Panc1 (cell line): ENCODE data around the gene FBXW7. TPM values are rescaled to one million over a fixed set of nuclear protein-coding genes. Genes with fewer than 3 reads are reported as not detected.

Experiments
- ATAC-seq: fragments of 200-7000 bp; cut with Tn5 transposase; 2 replicates; pipeline ENCODE4 v1.9.1; 2020; ENCODE audit warnings: mild to moderate bottlenecking, moderate library complexity
- BruUV-seq: library from RNA; stranded (reverse); fragments of 400-500 nt; replicated peaks from 2 replicates; lab custom pipeline; 2021; lab: Mats Ljungman, UMichigan
- CTCF ChIA-PET: fragments of 300-600 bp; sonication (Branson Sonifier 250); formaldehyde crosslinking; loops from one replicate; lab custom pipeline; 2022; ENCODE audit warnings: antibody characterized with exemption; lab: Charles Lee
- POLR2A ChIA-PET: fragments of 300-600 bp; sonication (Branson Sonifier 250); formaldehyde crosslinking; loops from one replicate; lab custom pipeline; 2022; ENCODE audit warnings: antibody characterized with exemption; lab: Charles Lee
- DNase-seq: peaks from one replicate; pipeline ENCODE4 v3.0.0-alpha.2; 2010; ENCODE audit warnings: low read depth, low spot score
- H3K27ac ChIP-seq: 2 replicates; pipeline ENCODE4 v1.5.1; 2011; ENCODE audit warnings: mild to moderate bottlenecking, low read length, inconsistent platforms
- H3K27me3 ChIP-seq: fragments of 200-500 bp; sonication (Bioruptor generic); 2 replicates; pipeline ENCODE4 v1.6.0; 2014; ENCODE audit warnings: low read length, inconsistent platforms; ENCODE audit not compliant: control insufficient read depth, insufficient read depth
- H3K36me3 ChIP-seq: fragments of 200-500 bp; sonication (Bioruptor generic); 2 replicates; pipeline ENCODE4 v1.5.1; 2014; ENCODE audit warnings: inconsistent platforms, mild to moderate bottlenecking, low read length, moderate library complexity; ENCODE audit not compliant: control insufficient read depth, insufficient read depth
- H3K4me1 ChIP-seq: 2 replicates; pipeline ENCODE4 v1.5.1; 2011; ENCODE audit warnings: inconsistent platforms, mild to moderate bottlenecking, low read length, moderate library complexity; ENCODE audit not compliant: control insufficient read depth, insufficient read depth
- H3K4me3 ChIP-seq, 2 experiments: 2 replicates each; pipeline ENCODE4 v1.5.1; 2011 to 2012; ENCODE audit warnings: low read depth in 2 of 2, low read length in 2 of 2, mild to moderate bottlenecking in 2 of 2, inconsistent platforms in 1 of 2, moderate library complexity in 1 of 2
- H3K9me3 ChIP-seq: fragments of 200-500 bp; sonication (Bioruptor generic); 2 replicates; pipeline ENCODE4 v1.5.1; 2014; ENCODE audit warnings: low read depth, mild to moderate bottlenecking, inconsistent platforms, low read length, moderate library complexity; ENCODE audit not compliant: control insufficient read depth, insufficient read depth
- POLR2AphosphoS5 ChIP-seq: IDR thresholded peaks from 2 replicates; pipeline ENCODE4 v1.6.1; 2012; ENCODE audit warnings: mild to moderate bottlenecking, low read depth, low read length, moderate library complexity
- REST ChIP-seq, 2 experiments: IDR thresholded peaks; 2 replicates each; pipeline ENCODE4 v1.6.1; 2011 to 2012; ENCODE audit warnings: low read depth in 2 of 2, control low read depth in 1 of 2, low read length in 1 of 2, mild to moderate bottlenecking in 1 of 2, moderate library complexity in 1 of 2; ENCODE audit not compliant: insufficient read depth in 1 of 2
- SIN3A ChIP-seq: IDR thresholded peaks from 2 replicates; pipeline ENCODE4 v1.6.1; 2012; ENCODE audit warnings: low read depth, mild to moderate bottlenecking, low read length, moderate library complexity, borderline replicate concordance; ENCODE audit not compliant: insufficient read depth
- TCF7L2 ChIP-seq: IDR thresholded peaks from 2 replicates; pipeline ENCODE4 v1.6.1; 2011; ENCODE audit warnings: mild to moderate bottlenecking, low read depth, low read length, inconsistent platforms
- in situ Hi-C: cut with HindIII; loops from 2 replicates; pipeline ENCODE4 v1.10.0; 2016; ENCODE audit warnings: low sequenced_read_pairs, low pct_unique_long_range_greater_than_20kb
- intact Hi-C: fragments of 100-400 bp; cut with micrococcal nuclease; formaldehyde crosslinking; loops from one replicate; pipeline ENCODE4 v1.10.0; 2022; ENCODE audit not compliant: unreplicated experiment
- total RNA-seq: library from RNA; stranded (reverse); gene quantifications from one replicate; pipeline ENCODE4 v1.2.1, GENCODE V29; 2021; ENCODE audit not compliant: unreplicated experiment
- TF ChIP-seq, protein P1 (sequence below): fragments of 450-650 bp; IDR thresholded peaks from 2 replicates; pipeline ENCODE4 v1.5.1; 2017; ENCODE audit warnings: mild to moderate bottlenecking

FBXW7 gene
- total RNA-seq, 1 experiment from 2014 or later = 16.2 TPM

DNA sequence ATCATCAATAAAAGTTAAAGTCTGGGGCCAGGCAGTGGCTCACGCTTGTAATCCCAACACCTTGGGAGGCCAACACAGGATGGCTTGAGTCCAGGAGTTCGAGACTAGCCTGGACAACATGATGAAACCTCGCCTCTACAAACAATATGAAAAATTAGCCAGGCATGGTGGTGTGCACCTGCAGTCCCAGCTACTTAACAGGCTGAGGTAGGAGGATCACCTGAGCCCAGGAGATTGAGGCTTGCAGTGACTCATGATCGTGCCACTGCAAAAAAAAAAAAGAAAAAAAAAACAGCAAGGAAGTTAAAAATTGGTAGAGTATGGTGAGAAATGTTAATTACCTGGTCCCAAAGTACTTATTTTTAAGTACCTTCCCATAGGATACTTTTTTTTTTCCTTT is 27.5 kb downstream of the FBXW7 start:
- TF ChIP-seq REST (IDR thresholded peaks at IDR 0.05; ENCODE audit: insufficient read depth in 1 of 2, low read depth in 2 of 2, low read length in 1 of 2) (no peak), SIN3A (no peak), POLR2AphosphoS5 (no peak), TCF7L2 (no peak)
- TF ChIP-seq, protein P1, sequence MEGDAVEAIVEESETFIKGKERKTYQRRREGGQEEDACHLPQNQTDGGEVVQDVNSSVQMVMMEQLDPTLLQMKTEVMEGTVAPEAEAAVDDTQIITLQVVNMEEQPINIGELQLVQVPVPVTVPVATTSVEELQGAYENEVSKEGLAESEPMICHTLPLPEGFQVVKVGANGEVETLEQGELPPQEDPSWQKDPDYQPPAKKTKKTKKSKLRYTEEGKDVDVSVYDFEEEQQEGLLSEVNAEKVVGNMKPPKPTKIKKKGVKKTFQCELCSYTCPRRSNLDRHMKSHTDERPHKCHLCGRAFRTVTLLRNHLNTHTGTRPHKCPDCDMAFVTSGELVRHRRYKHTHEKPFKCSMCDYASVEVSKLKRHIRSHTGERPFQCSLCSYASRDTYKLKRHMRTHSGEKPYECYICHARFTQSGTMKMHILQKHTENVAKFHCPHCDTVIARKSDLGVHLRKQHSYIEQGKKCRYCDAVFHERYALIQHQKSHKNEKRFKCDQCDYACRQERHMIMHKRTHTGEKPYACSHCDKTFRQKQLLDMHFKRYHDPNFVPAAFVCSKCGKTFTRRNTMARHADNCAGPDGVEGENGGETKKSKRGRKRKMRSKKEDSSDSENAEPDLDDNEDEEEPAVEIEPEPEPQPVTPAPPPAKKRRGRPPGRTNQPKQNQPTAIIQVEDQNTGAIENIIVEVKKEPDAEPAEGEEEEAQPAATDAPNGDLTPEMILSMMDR = no peak
- H3K27ac ChIP-seq = no peak overlapping the region
- H3K9me3 ChIP-seq = no peaks in the 10 kb centered on the region
- no peaks in the 10 kb centered on the region for H3K27me3 ChIP-seq
- no peaks in the 10 kb centered on the region for H3K36me3 ChIP-seq
- CTCF ChIA-PET = interaction anchor here (0.7 kb wide), 1 partner anchor 9 kb away, joined by 7 read pairs; no protein-coding TSS in a partner anchor
- BruUV-seq = no TSS peak
- ATAC-seq = no peak
- no peak overlapping the region for H3K4me3 ChIP-seq
- DNase-seq = no peak
- in situ Hi-C loops (no loop called here), intact Hi-C loops (no loop called here)
- POLR2A ChIA-PET = no interaction called here
- H3K4me1 ChIP-seq = no peaks in the 10 kb centered on the region; the same call in 1 of the 2 replicates

GRCh38 chr4:152503653-152504290 is 32.1 kb downstream of the FBXW7 start:
- no TSS peak for BruUV-seq
- Histone ChIP-seq H3K27me3 (no peaks in the 10 kb centered on the region), H3K4me1 (no peaks in the 10 kb centered on the region), H3K36me3 (no peaks in the 10 kb centered on the region), H3K4me3 (no peak overlapping the region), H3K9me3 (no peaks in the 10 kb centered on the region), H3K27ac (no peak overlapping the region)
- in situ Hi-C loops (no loop called here), intact Hi-C loops (no loop called here)
- ChIA-PET POLR2A (no interaction called here), CTCF (no interaction called here)
- ATAC-seq (no peak), DNase-seq (no peak)
- TF ChIP-seq REST (IDR thresholded peaks at IDR 0.05; ENCODE audit: insufficient read depth in 1 of 2, low read depth in 2 of 2, low read length in 1 of 2) = no peak
- TF ChIP-seq, protein P1 = no peak
- no peak for TF ChIP-seq SIN3A
- no peak for TF ChIP-seq POLR2AphosphoS5
- no peak for TF ChIP-seq TCF7L2
